ENCODE data around the gene SERGEF. TPM values are rescaled to one million over a fixed set of nuclear protein-coding genes. Genes with fewer than 3 reads are reported as not detected.

The SERGEF gene
- total RNA-seq, 5 donors from 2014 or later (not counting 1 experiment from before 2014, with no cell fraction given) = 45.9 to 59.1 (median 55.9) TPM

DNA sequence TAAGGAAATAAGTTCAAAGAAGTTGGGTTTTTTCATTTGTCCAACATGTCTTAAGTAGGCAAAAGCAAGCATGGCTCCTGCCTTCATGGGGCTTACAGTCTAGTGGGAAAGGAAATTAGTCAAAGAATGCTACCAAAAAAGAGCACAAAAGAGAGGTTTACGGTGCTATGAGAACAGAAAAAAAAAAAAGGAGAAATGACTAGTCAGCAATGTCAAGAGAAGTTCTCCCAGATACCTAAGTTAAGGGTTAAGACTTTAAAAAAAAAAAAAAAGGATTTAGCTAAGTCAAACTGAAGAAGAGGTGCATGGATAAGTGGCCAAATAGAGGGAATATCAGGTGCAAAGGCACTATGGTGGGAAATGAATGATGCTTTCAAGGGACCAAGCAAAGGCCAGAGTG lies 29.3 kb downstream of the SERGEF start:
- Histone ChIP-seq H3K27me3 (replicated peaks in 1 of 2; ENCODE audit: control insufficient read depth in 2 of 2, extremely low read depth in 1 of 2, insufficient read depth in 2 of 2, low read length in 1 of 2) (no peaks in the 10 kb centered on the region), H3K27ac (ENCODE audit: low read length) (no peak overlapping the region), H3K4me1 (ENCODE audit: control insufficient read depth in 1 of 2, extremely low read depth in 1 of 2, insufficient read depth in 2 of 2, low read length in 2 of 2) (no peaks in the 10 kb centered on the region), H3K36me3 (ENCODE audit: control insufficient read depth in 2 of 2, extremely low read depth in 1 of 2, insufficient read depth in 1 of 2, low read length in 1 of 2) (peaks cover 10 to 59% of the 10 kb centered on the region in 2 donors), H3K4me3 (ENCODE audit: control insufficient read depth in 1 of 2, extremely low read depth in 1 of 2, low read length in 1 of 2) (no peak overlapping the region), H3K9me3 (no peaks in the 10 kb centered on the region)
- H3K4me1 Mint-ChIP-seq = peaks cover 3 to 4% (median 4%) of the 10 kb centered on the region in 3 donors
- H3K9me3 Mint-ChIP-seq = no peaks in the 10 kb centered on the region
- ChIA-PET CTCF (interaction anchor here in 1 of 2 donors (0.6 to 1.1 kb wide), 5 partner anchors 11 to 558 kb away, joined by 3 to 5 read pairs (median 4); no protein-coding TSS in a partner anchor), POLR2A (no interaction called here)
- H3K36me3 Mint-ChIP-seq = peaks cover 70% of the 10 kb centered on the region
- ATAC-seq (replicated peaks in 1 of 4) (no peak), DNase-seq (no peak)
- H3K27me3 Mint-ChIP-seq = no peaks in the 10 kb centered on the region
- no peak overlapping the region for H3K27ac Mint-ChIP-seq
- no peak overlapping the region for H3K4me3 Mint-ChIP-seq
- WGBS (ENCODE audit: insufficient coverage) = 100% methylated on average over 1 of the region's 1 CpG

- no peak overlapping the region for H3K27ac Mint-ChIP-seq
- H3K36me3 ChIP-seq (ENCODE audit: control insufficient read depth in 2 of 2, extremely low read depth in 1 of 2, insufficient read depth in 1 of 2, low read length in 1 of 2) = peaks cover 4 to 47% of the 10 kb centered on the region in 2 donors
- peaks cover 63% of the 10 kb centered on the region for H3K36me3 Mint-ChIP-seq
- H3K4me1 Mint-ChIP-seq = peaks cover 4 to 5% (median 4%) of the 10 kb centered on the region in 3 donors
- ChIA-PET CTCF (interaction anchor here in 1 of 2 donors (5.3 kb wide), 1 partner anchor 249 kb away, joined by 33 read pairs; no protein-coding TSS in a partner anchor), POLR2A (no interaction called here)
- H3K9me3 Mint-ChIP-seq = no peaks in the 10 kb centered on the region
- H3K9me3 ChIP-seq = no peaks in the 10 kb centered on the region
- no peaks in the 10 kb centered on the region for H3K27me3 Mint-ChIP-seq
- H3K27ac ChIP-seq (ENCODE audit: low read length) = no peak overlapping the region
- no peaks in the 10 kb centered on the region for H3K4me1 ChIP-seq (ENCODE audit: control insufficient read depth in 1 of 2, extremely low read depth in 1 of 2, insufficient read depth in 2 of 2, low read length in 2 of 2)
- H3K27me3 ChIP-seq (replicated peaks in 1 of 2; ENCODE audit: control insufficient read depth in 2 of 2, extremely low read depth in 1 of 2, insufficient read depth in 2 of 2, low read length in 1 of 2) = no peaks in the 10 kb centered on the region
- 80% methylated on average over 1 of the region's 7 CpGs for WGBS (ENCODE audit: insufficient coverage)
- no peak overlapping the region for H3K4me3 Mint-ChIP-seq
- no peak overlapping the region for H3K4me3 ChIP-seq (ENCODE audit: control insufficient read depth in 1 of 2, extremely low read depth in 1 of 2, low read length in 1 of 2)
- ATAC-seq (replicated peaks in 1 of 4) = peak in 3 of 4 experiments; percentile 28 to 65 (median 44)
- peak in 20 of 35 experiments; percentile 1 to 61 (median 11) for DNase-seq
These were observed 33.0 kb downstream of the SERGEF start for GRCh38 chr11:17979770-17980371.

DNA sequence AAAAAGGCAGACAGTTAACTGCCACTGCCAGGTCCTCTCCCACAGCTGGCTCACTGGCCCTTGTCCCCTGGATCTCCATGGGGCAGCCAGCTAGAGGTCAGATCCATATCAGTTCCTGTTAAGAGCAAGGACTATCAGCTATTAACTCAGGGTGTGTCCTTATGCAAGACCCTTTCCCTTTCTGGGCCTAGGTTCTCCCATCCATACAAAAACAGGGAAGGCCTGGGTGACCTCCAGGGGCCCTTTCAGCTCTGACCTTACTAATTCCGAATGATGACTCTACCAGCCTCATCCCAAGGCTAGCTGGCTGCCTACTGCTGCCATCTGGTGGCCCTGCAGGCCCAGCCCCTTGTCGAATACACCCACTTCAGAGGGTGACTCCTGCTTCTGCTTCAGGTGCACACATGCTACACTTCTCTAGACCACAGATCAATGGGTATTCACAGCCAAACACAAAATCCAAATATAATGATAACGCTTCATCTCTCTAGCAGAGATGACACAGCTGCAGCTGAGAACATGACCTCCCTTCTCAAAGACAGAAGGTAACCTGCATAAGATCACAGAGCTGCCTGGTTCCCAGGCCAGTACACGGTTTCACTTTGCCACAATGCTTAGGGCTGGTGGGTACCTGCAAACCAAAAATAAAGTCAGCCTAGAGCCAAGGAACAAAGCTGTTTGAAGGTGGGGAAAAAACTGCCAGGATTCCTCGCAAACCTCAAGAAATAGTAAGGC lies 34.1 kb downstream of the SERGEF start:
- H3K9me3 ChIP-seq = no peaks in the 10 kb centered on the region
- Mint-ChIP-seq H3K4me1 (peaks cover 4 to 5% (median 4%) of the 10 kb centered on the region in 3 donors), H3K27ac (no peak overlapping the region), H3K36me3 (peaks cover 61% of the 10 kb centered on the region), H3K9me3 (no peaks in the 10 kb centered on the region), H3K27me3 (no peaks in the 10 kb centered on the region), H3K4me3 (no peak overlapping the region)
- POLR2A ChIA-PET = no interaction called here
- H3K36me3 ChIP-seq (ENCODE audit: control insufficient read depth in 2 of 2, extremely low read depth in 1 of 2, insufficient read depth in 1 of 2, low read length in 1 of 2) = peaks cover 6 to 42% of the 10 kb centered on the region in 2 donors
- H3K4me3 ChIP-seq (ENCODE audit: control insufficient read depth in 1 of 2, extremely low read depth in 1 of 2, low read length in 1 of 2) = no peak overlapping the region
- H3K27me3 ChIP-seq (replicated peaks in 1 of 2; ENCODE audit: control insufficient read depth in 2 of 2, extremely low read depth in 1 of 2, insufficient read depth in 2 of 2, low read length in 1 of 2) = no peaks in the 10 kb centered on the region
- ATAC-seq (replicated peaks in 1 of 4) = no peak
- DNase-seq = peak in 4 of 35 experiments; percentile 4 to 11 (median 4)
- WGBS (ENCODE audit: insufficient coverage) = 89% methylated on average over 3 of the region's 5 CpGs
- CTCF ChIA-PET = interaction anchor here (0.5 to 5.3 kb wide), 6 partner anchors 12 to 1147 kb away, joined by 3 to 33 read pairs (median 3); no protein-coding TSS in a partner anchor
- H3K4me1 ChIP-seq (ENCODE audit: control insufficient read depth in 1 of 2, extremely low read depth in 1 of 2, insufficient read depth in 2 of 2, low read length in 2 of 2) = no peaks in the 10 kb centered on the region
- H3K27ac ChIP-seq (ENCODE audit: low read length) = no peak overlapping the region

- Histone ChIP-seq H3K27me3 (replicated peaks in 1 of 2; ENCODE audit: control insufficient read depth in 2 of 2, extremely low read depth in 1 of 2, insufficient read depth in 2 of 2, low read length in 1 of 2) (no peaks in the 10 kb centered on the region), H3K36me3 (ENCODE audit: control insufficient read depth in 2 of 2, extremely low read depth in 1 of 2, insufficient read depth in 1 of 2, low read length in 1 of 2) (peaks cover 4 to 39% of the 10 kb centered on the region in 2 donors), H3K27ac (ENCODE audit: low read length) (no peak overlapping the region), H3K4me1 (ENCODE audit: control insufficient read depth in 1 of 2, extremely low read depth in 1 of 2, insufficient read depth in 2 of 2, low read length in 2 of 2) (no peaks in the 10 kb centered on the region), H3K4me3 (ENCODE audit: control insufficient read depth in 1 of 2, extremely low read depth in 1 of 2, low read length in 1 of 2) (no peak overlapping the region), H3K9me3 (no peaks in the 10 kb centered on the region)
- Mint-ChIP-seq H3K9me3 (no peaks in the 10 kb centered on the region), H3K27ac (no peak overlapping the region), H3K27me3 (no peaks in the 10 kb centered on the region), H3K36me3 (peaks cover 63% of the 10 kb centered on the region), H3K4me1 (peaks cover 4 to 5% (median 4%) of the 10 kb centered on the region in 3 donors), H3K4me3 (no peak overlapping the region)
- ATAC-seq (replicated peaks in 1 of 4) (no peak), DNase-seq (no peak)
- no CpG with 5 or more reads among the region's 1 CpG for WGBS (ENCODE audit: insufficient coverage)
- CTCF ChIA-PET = interaction anchor here in 1 of 2 donors (0.6 to 1.0 kb wide), 2 partner anchors 14 to 246 kb away, joined by 3 read pairs; no protein-coding TSS in a partner anchor
- POLR2A ChIA-PET = interaction anchor here in 1 of 2 donors (0.6 kb wide), 1 partner anchor 825 kb away, joined by 3 read pairs; no protein-coding TSS in a partner anchor
These were observed 36.2 kb downstream of the SERGEF start for GRCh38 chr11:17976651-17977050.

- Histone ChIP-seq H3K4me1 (ENCODE audit: control insufficient read depth in 1 of 2, extremely low read depth in 1 of 2, insufficient read depth in 2 of 2, low read length in 2 of 2) (no peaks in the 10 kb centered on the region), H3K27me3 (replicated peaks in 1 of 2; ENCODE audit: control insufficient read depth in 2 of 2, extremely low read depth in 1 of 2, insufficient read depth in 2 of 2, low read length in 1 of 2) (no peaks in the 10 kb centered on the region), H3K36me3 (ENCODE audit: control insufficient read depth in 2 of 2, extremely low read depth in 1 of 2, insufficient read depth in 1 of 2, low read length in 1 of 2) (peaks cover 4 to 52% of the 10 kb centered on the region in 2 donors), H3K9me3 (no peaks in the 10 kb centered on the region), H3K27ac (ENCODE audit: low read length) (no peak overlapping the region), H3K4me3 (ENCODE audit: control insufficient read depth in 1 of 2, extremely low read depth in 1 of 2, low read length in 1 of 2) (no peak overlapping the region)
- no peak for DNase-seq
- H3K27ac Mint-ChIP-seq = no peak overlapping the region
- no peak for ATAC-seq (replicated peaks in 1 of 4)
- H3K9me3 Mint-ChIP-seq = no peaks in the 10 kb centered on the region
- H3K4me1 Mint-ChIP-seq = peaks cover 0 to 5% (median 0%) of the 10 kb centered on the region in 3 donors
- H3K4me3 Mint-ChIP-seq = no peak overlapping the region
- ChIA-PET CTCF (interaction anchor here in 1 of 2 donors (1.1 kb wide), 1 partner anchor 14 kb away, joined by 3 read pairs; no protein-coding TSS in a partner anchor), POLR2A (no interaction called here)
- H3K27me3 Mint-ChIP-seq = no peaks in the 10 kb centered on the region
- H3K36me3 Mint-ChIP-seq = peaks cover 73% of the 10 kb centered on the region
These were observed 38.6 kb downstream of the SERGEF start for GRCh38 chr11:17974246-17974645.

DNA sequence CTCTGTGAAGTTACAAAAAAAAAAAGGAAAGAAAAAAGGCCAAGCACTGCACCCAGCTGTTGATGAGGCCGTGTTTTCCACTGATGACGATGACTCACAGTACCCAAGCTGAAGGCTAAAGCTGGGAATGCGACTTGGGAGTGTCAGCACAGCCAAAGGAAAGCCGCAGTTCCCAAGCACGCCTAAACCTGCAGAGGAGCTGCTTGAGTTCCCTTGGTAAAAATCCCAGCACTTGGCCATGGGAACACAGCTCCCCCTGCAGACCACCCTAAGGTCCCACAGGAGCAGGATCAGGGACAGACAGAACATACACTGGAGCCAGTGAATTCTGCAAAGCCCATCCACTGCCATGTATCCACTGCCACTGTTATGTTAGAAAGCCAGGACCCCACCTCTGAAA lies 39.9 kb downstream of the SERGEF start:
- Mint-ChIP-seq H3K4me3 (no peak overlapping the region), H3K27me3 (no peaks in the 10 kb centered on the region), H3K4me1 (no peaks in the 10 kb centered on the region), H3K36me3 (peaks cover 73% of the 10 kb centered on the region), H3K27ac (no peak overlapping the region), H3K9me3 (no peaks in the 10 kb centered on the region)
- H3K4me1 ChIP-seq (ENCODE audit: control insufficient read depth in 1 of 2, extremely low read depth in 1 of 2, insufficient read depth in 2 of 2, low read length in 2 of 2) = no peaks in the 10 kb centered on the region
- ATAC-seq (replicated peaks in 1 of 4) (no peak), DNase-seq (no peak)
- no peaks in the 10 kb centered on the region for H3K9me3 ChIP-seq
- CTCF ChIA-PET = no interaction called here
- no peak overlapping the region for H3K27ac ChIP-seq (ENCODE audit: low read length)
- 93% methylated on average over 5 of the region's 5 CpGs for WGBS (ENCODE audit: insufficient coverage)
- POLR2A ChIA-PET = no interaction called here
- no peak overlapping the region for H3K4me3 ChIP-seq (ENCODE audit: control insufficient read depth in 1 of 2, extremely low read depth in 1 of 2, low read length in 1 of 2)
- H3K27me3 ChIP-seq (replicated peaks in 1 of 2; ENCODE audit: control insufficient read depth in 2 of 2, extremely low read depth in 1 of 2, insufficient read depth in 2 of 2, low read length in 1 of 2) = no peaks in the 10 kb centered on the region
- H3K36me3 ChIP-seq (ENCODE audit: control insufficient read depth in 2 of 2, extremely low read depth in 1 of 2, insufficient read depth in 1 of 2, low read length in 1 of 2) = peaks cover 4 to 47% of the 10 kb centered on the region in 2 donors

Measured in T-cell (primary cell).